GM13976 (cell line): Measurements from ENCODE around the gene WSCD2.

ENCODE experiments used
- DNase-seq: peaks from one replicate; pipeline ENCODE4 v3.0.0; 2012; ENCODE audit warnings: low spot score
- CTCF ChIP-seq: IDR thresholded peaks from 2 replicates; pipeline ENCODE4 v1.5.1; 2012; ENCODE audit warnings: borderline replicate concordance, mild to moderate bottlenecking; ENCODE audit not compliant: insufficient read depth; ENCODE audit errors: extremely low read depth, missing control alignments, control extremely low read depth
- in situ Hi-C: fragments of 300-500 bp; cut with MboI; formaldehyde crosslinking; loops from one replicate; pipeline ENCODE4 v1.12.0; 2022; ENCODE audit warnings: low sequenced_read_pairs, mixed read lengths, inconsistent platforms; ENCODE audit not compliant: unreplicated experiment

The WSCD2 gene

GRCh38 chr12:108115123-108116121 is 13.7 kb upstream of the WSCD2 start:
- no peak for DNase-seq
- in situ Hi-C loops = no loop called here
- TF ChIP-seq CTCF = no peak

- TF ChIP-seq CTCF = no peak
- in situ Hi-C loops = no loop called here
- no peak for DNase-seq
Measured at GRCh38 chr12:108116254-108116653, 12.8 kb upstream of the WSCD2 start.

- no peak for DNase-seq
- in situ Hi-C loops = no loop called here
- no peak for TF ChIP-seq CTCF
Measured at GRCh38 chr12:108116699-108117098, 12.4 kb upstream of the WSCD2 start.

GRCh38 chr12:108117163-108117849 is 11.8 kb upstream of the WSCD2 start:
- no peak for DNase-seq
- in situ Hi-C loops = no loop called here
- no peak for TF ChIP-seq CTCF

GRCh38 chr12:108117902-108118301 is 11.2 kb upstream of the WSCD2 start:
- in situ Hi-C loops = no loop called here
- no peak for DNase-seq

More at GRCh38 chr12:108117902-108118301, 11.2 kb upstream of the WSCD2 start:
- TF ChIP-seq CTCF = no peak
